Spinal cord (tissue), 10 donors: ENCODE results near the gene HDLBP. TPM values are rescaled to one million over a fixed set of nuclear protein-coding genes. Genes with fewer than 3 reads are reported as not detected.
A peak's percentile ranks its signal among the peaks of the same experiment; 100 is the strongest.

ENCODE experiments used
- DNase-seq, 6 donors: peaks; one replicate each; pipeline versions ENCODE4 v3.0.0 to v3.0.0-alpha.2; 2013 to 2015; ENCODE audit warnings: low spot score in 6 of 6, low read depth in 4 of 6
- H3K27ac ChIP-seq: one replicate; pipeline ENCODE4 v1.5.1; 2013; ENCODE audit warnings: low read depth, low read length, control low read depth
- H3K27me3 ChIP-seq: one replicate; pipeline ENCODE4 v1.6.1; 2013; ENCODE audit warnings: low read length; ENCODE audit not compliant: control insufficient read depth, insufficient read depth
- H3K36me3 ChIP-seq: one replicate; pipeline ENCODE4 v1.6.1; 2013; ENCODE audit warnings: low read length; ENCODE audit not compliant: control insufficient read depth, insufficient read depth
- H3K4me1 ChIP-seq: one replicate; pipeline ENCODE4 v1.6.1; 2013; ENCODE audit warnings: low read length; ENCODE audit not compliant: control insufficient read depth, insufficient read depth
- H3K4me3 ChIP-seq: one replicate; pipeline ENCODE4 v1.5.1; 2013; ENCODE audit warnings: low read depth, low read length, control low read depth
- H3K9me3 ChIP-seq: one replicate; pipeline ENCODE4 v1.6.1; 2013; ENCODE audit warnings: low read length; ENCODE audit not compliant: control insufficient read depth, insufficient read depth
- WGBS: methylation state at CpG from one replicate; pipeline ENCODE4 v1.1.5; 2013; ENCODE audit warnings: missing lambda C conversion rate; ENCODE audit not compliant: insufficient coverage; 5-methylcytosine and 5-hydroxymethylcytosine counted together
- polyA plus RNA-seq, 2 donors: library from polyadenylated mRNA; unstranded; fragments of 120-200 nt; gene quantifications; one replicate each; pipeline ENCODE4 v1.2.1, GENCODE V29; 2013; ENCODE audit not compliant: insufficient read length in 2 of 2
- total RNA-seq, 2 donors: library from RNA; depleted of rRNA in 1 of 2; stranded (reverse); fragments of 120-200 nt in 1 of 2; fragments of >200 nt in 1 of 2; gene quantifications; one replicate each; pipeline versions ENCODE4 v1.2.3 to v1.2.4, GENCODE V29; 2013 to 2014
- donor health status: healthy.

HDLBP gene
- total and polyA plus RNA-seq, 4 donors = 230 to 355 (median 287) TPM

GRCh38 chr2:241272303-241273209, 42.9 kb downstream of the HDLBP start:
- no peaks in the 10 kb centered on the region for H3K9me3 ChIP-seq
- under 1% methylated on average over 77 of the region's 102 CpGs for WGBS
- peaks cover 3% of the 10 kb centered on the region for H3K36me3 ChIP-seq
- peak overlapping the region; percentile 36 for H3K27ac ChIP-seq
- H3K4me3 ChIP-seq = peak overlapping the region; percentile 63
- peaks cover 21% of the 10 kb centered on the region for H3K4me1 ChIP-seq
- peak in 4 of 6 donors; percentile 21 to 79 (median 51) for DNase-seq
- no peaks in the 10 kb centered on the region for H3K27me3 ChIP-seq

- H3K27ac ChIP-seq = peak overlapping the region; percentile 57
- WGBS = 3% methylated on average over 35 of the region's 37 CpGs
- no peaks in the 10 kb centered on the region for H3K9me3 ChIP-seq
- H3K36me3 ChIP-seq = peaks cover 7% of the 10 kb centered on the region
- no peaks in the 10 kb centered on the region for H3K27me3 ChIP-seq
- peak overlapping the region; percentile 63 for H3K4me3 ChIP-seq
- DNase-seq = peak in 5 of 6 donors; percentile 3 to 76 (median 25)
- peaks cover 21% of the 10 kb centered on the region for H3K4me1 ChIP-seq
Measured at GRCh38 chr2:241271706-241272302, 43.7 kb downstream of the HDLBP start.

- peaks cover 15% of the 10 kb centered on the region for H3K36me3 ChIP-seq
- H3K9me3 ChIP-seq = no peaks in the 10 kb centered on the region
- no peak overlapping the region for H3K4me3 ChIP-seq
- WGBS = 81% methylated on average over 5 of the region's 5 CpGs
- no peak overlapping the region for H3K27ac ChIP-seq
- H3K4me1 ChIP-seq = peaks cover 21% of the 10 kb centered on the region
- H3K27me3 ChIP-seq = no peaks in the 10 kb centered on the region
- no peak for DNase-seq
Measured at GRCh38 chr2:241270531-241270930, 44.9 kb downstream of the HDLBP start.

- H3K4me1 ChIP-seq = peaks cover 21% of the 10 kb centered on the region
- WGBS = 93% methylated on average over 14 of the region's 15 CpGs
- no peak overlapping the region for H3K27ac ChIP-seq
Measured at GRCh38 chr2:241269707-241270520, 45.6 kb downstream of the HDLBP start.

GRCh38 chr2:241268716-241269445, 46.6 kb downstream of the HDLBP start:
- Histone ChIP-seq H3K4me1 (peaks cover 21% of the 10 kb centered on the region), H3K36me3 (peaks cover 29% of the 10 kb centered on the region), H3K4me3 (no peak overlapping the region), H3K9me3 (no peaks in the 10 kb centered on the region), H3K27me3 (no peaks in the 10 kb centered on the region), H3K27ac (no peak overlapping the region)
- 98% methylated on average over 10 of the region's 14 CpGs for WGBS
- DNase-seq = no peak

More at GRCh38 chr2:241269707-241270520, 45.6 kb downstream of the HDLBP start:
- no peak for DNase-seq
- Histone ChIP-seq H3K36me3 (peaks cover 20% of the 10 kb centered on the region), H3K4me3 (no peak overlapping the region), H3K9me3 (no peaks in the 10 kb centered on the region), H3K27me3 (no peaks in the 10 kb centered on the region)

GRCh38 chr2:241268306-241268705, 47.2 kb downstream of the HDLBP start:
- Histone ChIP-seq H3K4me3 (no peak overlapping the region), H3K27me3 (no peaks in the 10 kb centered on the region), H3K4me1 (peaks cover 20% of the 10 kb centered on the region), H3K36me3 (peaks cover 31% of the 10 kb centered on the region), H3K9me3 (no peaks in the 10 kb centered on the region), H3K27ac (no peak overlapping the region)
- no peak for DNase-seq
- 100% methylated on average over 1 of the region's 7 CpGs for WGBS

GRCh38 chr2:241267249-241268067, 48.0 kb downstream of the HDLBP start:
- WGBS = 81% methylated on average over 7 of the region's 12 CpGs
- H3K27me3 ChIP-seq = no peaks in the 10 kb centered on the region
- peaks cover 16% of the 10 kb centered on the region for H3K4me1 ChIP-seq
- peaks cover 39% of the 10 kb centered on the region for H3K36me3 ChIP-seq
- H3K27ac ChIP-seq = no peak overlapping the region
- no peak for DNase-seq
- no peak overlapping the region for H3K4me3 ChIP-seq
- H3K9me3 ChIP-seq = no peaks in the 10 kb centered on the region

GRCh38 chr2:241265506-241265905, 50.0 kb downstream of the HDLBP start:
- H3K27me3 ChIP-seq = no peaks in the 10 kb centered on the region
- 86% methylated on average over 5 of the region's 5 CpGs for WGBS
- H3K4me3 ChIP-seq = no peak overlapping the region
- H3K36me3 ChIP-seq = peaks cover 51% of the 10 kb centered on the region
- H3K9me3 ChIP-seq = no peaks in the 10 kb centered on the region
- no peak overlapping the region for H3K27ac ChIP-seq
- DNase-seq = no peak
- peaks cover 2% of the 10 kb centered on the region for H3K4me1 ChIP-seq
